Measurements from ENCODE around the gene SLC10A3. TPM values are rescaled to one million over a fixed set of nuclear protein-coding genes. Genes with fewer than 3 reads are reported as not detected.

Gene SLC10A3
- polyA plus RNA-seq, 2 donors = 24.7 to 26.3 TPM

GRCh38 chrX:154486052-154486395 is 4.4 kb downstream of the SLC10A3 start:
- peaks cover 5 to 16% of the 10 kb centered on the region in 2 donors for H3K4me1 ChIP-seq (ENCODE audit: control insufficient read depth in 2 of 2, insufficient read depth in 2 of 2, low read length in 1 of 2)
- peaks cover 0 to 14% of the 10 kb centered on the region in 2 donors for H3K36me3 ChIP-seq (ENCODE audit: control insufficient read depth in 2 of 2, insufficient read depth in 2 of 2, low read length in 1 of 2)
- H3K4me3 ChIP-seq (ENCODE audit: low read depth in 1 of 2, low read length in 2 of 2) = peak overlapping the region; percentile 64 to 77
- peaks cover 0 to 6% of the 10 kb centered on the region in 2 donors for H3K9me3 ChIP-seq (ENCODE audit: control insufficient read depth in 2 of 2, insufficient read depth in 1 of 2, low read depth in 1 of 2, low read length in 1 of 2)
- H3K27ac ChIP-seq (ENCODE audit: low read depth in 2 of 2, low read length in 1 of 2) = peak overlapping the region; percentile 73 to 93
- no peaks in the 10 kb centered on the region for H3K27me3 ChIP-seq (ENCODE audit: control insufficient read depth in 1 of 2, insufficient read depth in 2 of 2, low read length in 2 of 2)
- WGBS, 2 donors = 1 to 32% methylated on average over 18 to 35 of the region's 35 CpGs

DNA sequence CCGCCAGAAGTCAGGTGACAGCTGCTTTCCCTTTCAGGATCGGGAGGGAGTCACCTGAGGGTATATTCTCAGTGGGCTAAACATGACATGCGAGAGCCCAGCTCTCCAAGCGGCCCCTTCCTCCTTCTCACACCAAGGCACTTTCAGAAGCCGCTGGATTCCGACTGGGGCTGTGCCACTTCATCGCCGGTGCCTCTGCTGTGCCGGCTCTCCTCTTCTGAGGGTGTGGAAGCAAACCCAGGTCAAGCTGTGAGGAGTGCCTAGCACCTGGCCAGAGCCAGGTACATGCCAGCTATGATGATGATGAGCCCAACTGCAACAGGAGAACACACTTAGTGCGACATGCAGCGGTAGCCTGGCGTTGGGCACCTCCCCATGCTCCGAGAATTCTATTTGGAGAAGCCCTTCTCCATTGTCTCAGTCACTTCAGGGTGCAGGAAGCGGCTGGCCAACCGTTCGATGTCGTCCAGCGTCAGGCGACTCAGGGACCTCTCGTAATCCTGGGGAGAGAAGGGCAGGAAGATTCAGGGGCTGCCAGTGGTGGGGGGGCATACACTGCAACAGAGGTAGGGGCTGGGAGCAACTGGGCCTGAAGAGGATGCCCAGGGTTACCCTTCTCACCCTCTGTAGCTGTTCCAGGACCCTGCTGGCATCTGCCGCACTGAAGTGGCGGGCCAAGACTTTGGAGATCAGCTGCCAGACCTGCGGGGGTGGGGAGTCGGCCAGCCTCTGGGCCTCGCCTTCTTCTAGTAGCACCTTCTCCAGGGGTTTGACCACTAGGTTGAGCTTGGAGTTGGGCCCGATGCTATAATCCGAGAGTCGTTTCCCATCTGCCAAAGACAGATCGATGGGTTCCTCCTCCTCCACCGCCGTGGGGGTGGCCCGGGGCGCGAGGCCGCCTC is 5.0 kb downstream of the SLC10A3 start:
- 29 to 66% methylated on average over 35 of the region's 35 CpGs for WGBS, 2 donors
- Histone ChIP-seq H3K4me3 (ENCODE audit: low read depth in 1 of 2, low read length in 2 of 2) (peak overlapping the region; percentile 64 to 77), H3K4me1 (ENCODE audit: control insufficient read depth in 2 of 2, insufficient read depth in 2 of 2, low read length in 1 of 2) (peaks cover 5 to 16% of the 10 kb centered on the region in 2 donors)

DNA sequence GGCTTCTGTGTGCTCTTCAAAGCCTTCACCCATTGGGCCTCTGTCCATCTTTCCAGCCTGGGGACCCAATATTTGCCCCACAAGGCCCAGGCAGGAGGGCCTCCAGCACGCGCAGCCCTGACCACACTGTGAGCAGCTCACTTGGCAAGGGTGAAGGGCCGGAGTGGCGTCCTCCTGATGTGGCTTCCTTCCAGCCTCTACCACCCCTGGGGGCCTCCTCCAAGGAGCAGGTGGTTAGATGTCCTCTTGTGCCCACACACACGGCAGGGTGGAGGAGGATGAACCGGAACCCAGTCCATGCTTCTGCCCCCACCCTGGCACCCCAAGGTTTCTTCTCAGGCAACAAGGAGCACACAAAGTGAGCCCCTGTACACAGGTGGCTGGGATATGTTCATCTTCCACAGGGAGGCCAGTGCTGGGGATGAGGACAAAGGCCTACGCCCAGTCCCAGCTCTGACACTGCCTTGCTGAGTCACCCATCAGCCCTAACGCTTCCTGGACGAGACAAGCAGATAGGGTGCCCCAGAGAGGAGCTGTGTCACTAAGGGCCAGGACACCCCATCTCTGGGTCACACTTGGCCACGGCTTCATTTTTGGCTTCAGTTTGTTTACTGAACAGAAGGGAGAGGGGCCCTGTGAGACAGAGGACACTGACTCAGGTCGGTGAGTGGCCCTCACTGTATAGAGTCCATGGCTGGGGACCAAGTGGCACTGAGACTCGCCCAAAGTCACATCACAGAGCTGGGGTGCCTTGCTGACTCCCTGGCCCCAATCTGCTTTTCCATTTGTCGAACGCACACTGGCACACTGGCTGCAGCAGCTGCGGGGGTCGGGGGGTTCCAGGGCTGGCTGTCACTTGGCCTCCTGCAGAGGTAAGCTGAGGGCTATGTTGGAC is 5.9 kb downstream of the SLC10A3 start:
- Histone ChIP-seq H3K27ac (ENCODE audit: low read depth in 2 of 2, low read length in 1 of 2) (peak overlapping the region; percentile 73 to 93), H3K4me3 (ENCODE audit: low read depth in 1 of 2, low read length in 2 of 2) (no peak overlapping the region), H3K4me1 (ENCODE audit: control insufficient read depth in 2 of 2, insufficient read depth in 2 of 2, low read length in 1 of 2) (peaks cover 5 to 16% of the 10 kb centered on the region in 2 donors), H3K27me3 (ENCODE audit: control insufficient read depth in 1 of 2, insufficient read depth in 2 of 2, low read length in 2 of 2) (no peaks in the 10 kb centered on the region), H3K36me3 (ENCODE audit: control insufficient read depth in 2 of 2, insufficient read depth in 2 of 2, low read length in 1 of 2) (peaks cover 0 to 14% of the 10 kb centered on the region in 2 donors), H3K9me3 (ENCODE audit: control insufficient read depth in 2 of 2, insufficient read depth in 1 of 2, low read depth in 1 of 2, low read length in 1 of 2) (peaks cover 0 to 6% of the 10 kb centered on the region in 2 donors)
- WGBS, 2 donors = 73 to 74% methylated on average over 16 of the region's 16 CpGs

More for the DNA sequence above, 5.0 kb downstream of the SLC10A3 start:
- Histone ChIP-seq H3K36me3 (ENCODE audit: control insufficient read depth in 2 of 2, insufficient read depth in 2 of 2, low read length in 1 of 2) (peaks cover 0 to 14% of the 10 kb centered on the region in 2 donors), H3K27me3 (ENCODE audit: control insufficient read depth in 1 of 2, insufficient read depth in 2 of 2, low read length in 2 of 2) (no peaks in the 10 kb centered on the region), H3K27ac (ENCODE audit: low read depth in 2 of 2, low read length in 1 of 2) (peak overlapping the region; percentile 73 to 93), H3K9me3 (ENCODE audit: control insufficient read depth in 2 of 2, insufficient read depth in 1 of 2, low read depth in 1 of 2, low read length in 1 of 2) (peaks cover 0 to 6% of the 10 kb centered on the region in 2 donors)

GRCh38 chrX:154483325-154483724 is 7.1 kb downstream of the SLC10A3 start:
- Histone ChIP-seq H3K27ac (ENCODE audit: low read depth in 2 of 2, low read length in 1 of 2) (no peak overlapping the region), H3K27me3 (ENCODE audit: control insufficient read depth in 1 of 2, insufficient read depth in 2 of 2, low read length in 2 of 2) (no peaks in the 10 kb centered on the region), H3K36me3 (ENCODE audit: control insufficient read depth in 2 of 2, insufficient read depth in 2 of 2, low read length in 1 of 2) (peaks cover 0 to 9% of the 10 kb centered on the region in 2 donors), H3K9me3 (ENCODE audit: control insufficient read depth in 2 of 2, insufficient read depth in 1 of 2, low read depth in 1 of 2, low read length in 1 of 2) (peaks cover 0 to 6% of the 10 kb centered on the region in 2 donors), H3K4me1 (ENCODE audit: control insufficient read depth in 2 of 2, insufficient read depth in 2 of 2, low read length in 1 of 2) (peaks cover 5 to 12% of the 10 kb centered on the region in 2 donors), H3K4me3 (ENCODE audit: low read depth in 1 of 2, low read length in 2 of 2) (no peak overlapping the region)
- WGBS, 2 donors = 84 to 88% methylated on average over 7 of the region's 7 CpGs

DNA sequence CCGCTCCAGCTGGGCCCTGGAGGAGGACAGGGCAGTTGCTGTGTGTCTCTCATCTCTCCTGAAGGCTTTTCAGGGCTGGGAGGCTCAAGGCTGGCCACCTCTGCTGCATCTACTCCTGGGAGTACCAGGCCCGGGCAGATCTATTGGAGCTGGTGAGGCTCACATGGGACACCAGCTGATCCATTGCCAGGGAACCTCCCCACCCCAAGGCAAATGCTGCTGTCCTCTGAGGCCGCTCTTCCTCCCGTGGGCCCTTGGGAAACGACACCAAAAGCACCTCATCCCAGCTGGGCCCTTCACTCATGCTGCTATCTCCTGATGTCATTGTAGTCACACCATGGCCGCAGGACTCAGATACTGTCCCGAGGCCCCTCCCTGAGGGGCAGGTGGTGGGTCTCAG is 7.6 kb downstream of the SLC10A3 start:
- Histone ChIP-seq H3K4me1 (ENCODE audit: control insufficient read depth in 2 of 2, insufficient read depth in 2 of 2, low read length in 1 of 2) (peaks cover 5 to 12% of the 10 kb centered on the region in 2 donors), H3K27me3 (ENCODE audit: control insufficient read depth in 1 of 2, insufficient read depth in 2 of 2, low read length in 2 of 2) (no peaks in the 10 kb centered on the region), H3K9me3 (ENCODE audit: control insufficient read depth in 2 of 2, insufficient read depth in 1 of 2, low read depth in 1 of 2, low read length in 1 of 2) (peaks cover 0 to 6% of the 10 kb centered on the region in 2 donors), H3K4me3 (ENCODE audit: low read depth in 1 of 2, low read length in 2 of 2) (no peak overlapping the region), H3K36me3 (ENCODE audit: control insufficient read depth in 2 of 2, insufficient read depth in 2 of 2, low read length in 1 of 2) (peaks cover 0 to 3% of the 10 kb centered on the region in 2 donors), H3K27ac (ENCODE audit: low read depth in 2 of 2, low read length in 1 of 2) (no peak overlapping the region)
- WGBS, 2 donors = 60 to 65% methylated on average over 7 of the region's 7 CpGs

DNA sequence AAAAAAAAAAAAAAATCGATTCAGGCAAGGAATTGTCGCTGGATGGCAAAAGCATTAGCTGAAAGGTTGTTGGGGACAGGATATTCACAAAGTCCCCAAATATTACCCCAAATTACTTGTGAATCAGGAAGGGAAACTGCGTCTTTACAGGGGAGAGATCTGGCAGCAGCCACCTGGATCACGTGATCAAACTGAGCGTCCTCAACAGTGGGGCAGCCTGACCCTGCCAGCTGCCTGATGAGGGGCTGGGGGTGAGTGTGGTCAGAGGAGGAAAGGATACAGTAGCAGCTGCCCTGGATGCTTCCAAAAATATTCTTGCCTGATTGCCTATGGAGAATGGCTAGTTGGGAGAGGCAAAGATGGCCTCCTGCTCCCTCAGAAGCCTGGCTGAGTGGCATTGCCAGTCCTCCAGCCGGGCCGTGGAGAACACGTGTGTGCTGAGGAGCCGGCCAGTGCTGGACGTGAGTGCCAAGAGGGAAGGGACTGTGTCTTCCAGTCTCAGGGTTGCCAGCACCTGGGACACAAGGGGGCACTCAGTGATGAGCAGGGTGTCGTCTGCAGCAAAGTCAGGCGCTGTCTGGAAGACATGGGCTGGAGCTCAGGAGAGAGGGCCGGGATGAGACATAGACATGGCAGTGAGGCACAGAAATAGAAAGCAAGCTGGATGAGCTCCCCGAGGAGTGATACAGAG is 8.4 kb downstream of the SLC10A3 start:
- 81 to 82% methylated on average over 14 of the region's 14 CpGs for WGBS, 2 donors
- Histone ChIP-seq H3K9me3 (ENCODE audit: control insufficient read depth in 2 of 2, insufficient read depth in 1 of 2, low read depth in 1 of 2, low read length in 1 of 2) (peaks cover 0 to 6% of the 10 kb centered on the region in 2 donors), H3K27ac (ENCODE audit: low read depth in 2 of 2, low read length in 1 of 2) (no peak overlapping the region), H3K4me3 (ENCODE audit: low read depth in 1 of 2, low read length in 2 of 2) (no peak overlapping the region), H3K27me3 (ENCODE audit: control insufficient read depth in 1 of 2, insufficient read depth in 2 of 2, low read length in 2 of 2) (no peaks in the 10 kb centered on the region), H3K4me1 (ENCODE audit: control insufficient read depth in 2 of 2, insufficient read depth in 2 of 2, low read length in 1 of 2) (peaks cover 5 to 12% of the 10 kb centered on the region in 2 donors), H3K36me3 (ENCODE audit: control insufficient read depth in 2 of 2, insufficient read depth in 2 of 2, low read length in 1 of 2) (peaks cover 0 to 3% of the 10 kb centered on the region in 2 donors)

DNA sequence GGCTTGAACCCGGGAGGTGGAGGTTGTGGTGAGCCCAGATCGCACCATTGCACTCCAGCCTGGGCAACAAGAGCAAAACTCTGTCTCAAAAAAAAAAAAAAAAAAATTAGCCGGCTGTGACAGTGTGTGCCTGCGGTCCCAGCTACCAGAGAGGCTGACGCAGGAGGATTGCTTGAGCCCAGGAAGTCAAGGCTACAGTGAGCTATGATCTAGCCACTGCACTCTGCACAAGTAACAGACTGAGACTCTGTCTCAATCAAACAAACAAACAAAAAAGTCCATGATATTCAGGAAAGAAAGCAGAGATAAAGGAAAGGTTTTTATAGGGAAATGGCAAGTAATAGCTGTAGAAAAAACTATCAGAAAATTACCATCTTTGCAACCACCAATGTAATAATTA is 9.2 kb downstream of the SLC10A3 start:
- Histone ChIP-seq H3K4me1 (ENCODE audit: control insufficient read depth in 2 of 2, insufficient read depth in 2 of 2, low read length in 1 of 2) (peaks cover 5 to 12% of the 10 kb centered on the region in 2 donors), H3K27me3 (ENCODE audit: control insufficient read depth in 1 of 2, insufficient read depth in 2 of 2, low read length in 2 of 2) (no peaks in the 10 kb centered on the region), H3K27ac (ENCODE audit: low read depth in 2 of 2, low read length in 1 of 2) (no peak overlapping the region), H3K9me3 (ENCODE audit: control insufficient read depth in 2 of 2, insufficient read depth in 1 of 2, low read depth in 1 of 2, low read length in 1 of 2) (peaks cover 0 to 2% of the 10 kb centered on the region in 2 donors), H3K4me3 (ENCODE audit: low read depth in 1 of 2, low read length in 2 of 2) (no peak overlapping the region), H3K36me3 (ENCODE audit: control insufficient read depth in 2 of 2, insufficient read depth in 2 of 2, low read length in 1 of 2) (peaks cover 0 to 3% of the 10 kb centered on the region in 2 donors)
- 94 to 95% methylated on average over 5 of the region's 5 CpGs for WGBS, 2 donors

DNA sequence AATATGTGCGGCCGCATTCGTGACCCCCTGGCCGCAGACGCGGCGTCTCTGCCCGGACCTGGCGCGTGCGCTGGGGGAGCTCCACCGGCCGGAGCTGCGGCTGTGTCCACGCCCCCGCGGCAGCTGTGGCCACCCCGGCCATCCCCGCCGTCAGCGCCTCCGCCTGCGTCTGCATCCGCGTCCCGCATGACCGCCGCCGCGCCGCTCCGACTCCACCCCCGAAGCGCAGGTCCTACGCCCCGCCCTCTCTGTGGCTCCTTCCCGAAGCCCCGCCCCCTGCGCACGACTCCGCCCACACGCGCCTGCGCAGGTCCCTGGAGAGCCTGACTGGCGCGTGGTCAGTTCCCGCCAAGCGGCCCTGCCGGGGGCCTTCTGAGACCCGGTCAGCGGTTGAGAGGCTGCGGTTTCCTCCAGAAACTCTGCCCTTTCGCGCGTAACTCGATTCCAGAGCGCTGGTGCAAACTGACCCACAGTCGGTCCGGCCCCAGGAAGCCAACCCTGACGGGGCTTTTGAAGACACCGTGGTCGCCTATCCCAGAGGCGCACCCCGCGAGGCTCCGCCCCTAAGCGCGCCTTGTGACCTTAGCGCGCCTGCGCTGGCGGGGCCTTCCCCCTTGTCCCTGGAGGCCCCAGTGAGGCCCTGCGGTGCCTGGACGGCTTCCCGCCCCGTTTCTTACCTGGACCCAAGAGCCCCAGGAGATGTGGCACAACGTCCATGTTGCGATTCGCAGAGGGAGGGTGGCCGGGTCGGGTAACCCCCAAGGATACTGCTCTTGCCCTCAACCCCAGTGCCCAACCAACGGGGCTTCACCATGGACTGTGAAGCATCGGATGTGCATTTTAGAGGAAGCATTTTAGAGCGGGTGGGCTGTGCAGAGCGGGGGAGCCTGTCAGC is 11.5 kb downstream of the SLC10A3 start, which contains the start of gene LAGE3:
TSS of gene LAGE3 (minus strand) at position 554 of the 895 bp plus-strand sequence. CDS start at position 188, 366 bp downstream.
- WGBS, 2 donors = 4 to 40% methylated on average over 85 of the region's 85 CpGs
- Histone ChIP-seq H3K4me3 (ENCODE audit: low read depth in 1 of 2, low read length in 2 of 2) (peak within 1 kb of the TSS; percentile 37 to 56), H3K27me3 (ENCODE audit: control insufficient read depth in 1 of 2, insufficient read depth in 2 of 2, low read length in 2 of 2) (no peaks in the 10 kb centered on the region), H3K9me3 (ENCODE audit: control insufficient read depth in 2 of 2, insufficient read depth in 1 of 2, low read depth in 1 of 2, low read length in 1 of 2) (peaks cover 0 to 2% of the 10 kb centered on the region in 2 donors), H3K27ac (ENCODE audit: low read depth in 2 of 2, low read length in 1 of 2) (peak within 1 kb of the TSS; percentile 66 to 83), H3K4me1 (ENCODE audit: control insufficient read depth in 2 of 2, insufficient read depth in 2 of 2, low read length in 1 of 2) (no peaks in the 10 kb centered on the region), H3K36me3 (ENCODE audit: control insufficient read depth in 2 of 2, insufficient read depth in 2 of 2, low read length in 1 of 2) (no peaks in the 10 kb centered on the region)
